Cerebellar nuclear complex (tissue), 1 donor: ENCODE measurements around the gene CCNY.

Experiments
- DNase-seq, 2 experiments: peaks; one replicate each; lab custom pipeline; 2025; lab: John Stamatoyannopoulos, UW

Gene CCNY

DNA sequence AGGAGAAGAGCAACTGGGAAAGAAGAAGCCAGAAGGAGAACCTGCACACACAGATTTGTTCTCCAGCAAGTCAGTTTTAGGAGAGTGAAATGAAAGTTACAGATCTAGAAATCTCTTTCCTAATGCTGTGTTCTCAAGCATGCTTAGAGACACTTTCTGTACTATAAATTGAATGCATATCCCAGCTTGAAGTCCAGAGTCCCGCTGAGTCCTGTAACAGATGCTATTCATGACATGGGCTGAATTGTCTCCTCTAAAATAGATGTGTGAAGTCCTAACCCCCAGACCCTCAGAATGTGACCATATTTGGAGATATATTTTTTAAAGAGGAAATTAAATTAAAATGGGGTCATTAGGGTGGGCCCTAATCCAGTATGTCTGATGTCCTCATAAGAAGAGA, 222.0 kb downstream of the CCNY start:
- DNase-seq: no peak

DNA sequence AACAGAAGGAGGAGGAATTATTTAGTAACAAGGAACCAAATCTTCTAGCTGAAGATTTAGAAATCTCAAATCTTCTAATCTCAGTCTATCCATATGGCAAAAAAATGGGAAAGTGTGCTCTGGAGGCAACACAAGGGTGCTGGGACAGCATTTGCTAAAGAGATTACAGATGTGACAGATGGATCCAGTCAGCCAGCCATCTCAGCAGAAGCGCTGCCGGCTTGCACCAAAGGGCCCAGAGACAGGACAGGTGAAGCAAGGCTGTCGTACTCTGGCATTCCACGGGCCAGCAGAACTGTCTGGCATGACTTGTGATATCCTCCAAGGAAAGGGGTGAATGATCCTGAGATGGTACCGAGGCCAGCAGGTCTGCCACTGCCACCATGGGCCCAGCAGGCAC, 223.1 kb downstream of the CCNY start:
- no peak for DNase-seq

DNA sequence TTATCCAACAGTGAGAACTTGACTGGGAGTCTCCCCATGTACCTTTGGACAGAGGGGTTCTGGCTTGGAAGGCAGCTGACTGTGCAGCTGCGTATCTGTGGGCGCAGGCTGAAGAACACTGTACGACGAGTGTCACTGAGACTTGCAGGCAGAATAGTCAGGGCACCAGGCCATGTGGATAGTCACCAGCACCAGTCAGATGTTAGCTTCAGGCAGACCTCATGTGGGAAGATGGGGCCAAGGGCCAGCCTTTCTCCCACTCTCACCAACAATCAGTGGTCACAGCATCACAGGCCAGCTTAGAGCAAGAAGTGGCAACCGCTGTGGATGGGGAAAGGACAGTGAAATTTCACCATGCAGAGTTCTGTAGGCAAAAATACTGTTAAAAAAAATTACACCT, 225.4 kb downstream of the CCNY start:
- no peak for DNase-seq

DNA sequence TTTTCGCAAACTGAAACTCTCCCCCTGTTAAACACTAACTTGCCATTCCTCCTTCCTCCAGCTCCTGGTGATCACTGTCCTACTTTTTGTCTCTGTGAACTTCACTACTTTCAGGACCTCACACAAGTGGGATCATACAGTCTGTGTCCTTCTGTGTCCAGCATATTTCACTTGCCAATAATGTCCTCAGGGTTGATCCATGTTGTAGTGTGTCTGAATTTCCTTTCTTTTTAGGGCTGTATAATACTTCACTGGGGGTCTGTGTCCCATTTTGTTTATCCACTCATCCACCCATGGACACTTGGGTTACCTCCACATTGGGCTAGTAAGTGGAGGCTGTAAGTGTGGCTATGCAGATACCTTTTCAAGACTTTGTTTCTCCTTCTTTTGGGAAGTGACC, 226.1 kb downstream of the CCNY start:
- DNase-seq: no peak

DNA sequence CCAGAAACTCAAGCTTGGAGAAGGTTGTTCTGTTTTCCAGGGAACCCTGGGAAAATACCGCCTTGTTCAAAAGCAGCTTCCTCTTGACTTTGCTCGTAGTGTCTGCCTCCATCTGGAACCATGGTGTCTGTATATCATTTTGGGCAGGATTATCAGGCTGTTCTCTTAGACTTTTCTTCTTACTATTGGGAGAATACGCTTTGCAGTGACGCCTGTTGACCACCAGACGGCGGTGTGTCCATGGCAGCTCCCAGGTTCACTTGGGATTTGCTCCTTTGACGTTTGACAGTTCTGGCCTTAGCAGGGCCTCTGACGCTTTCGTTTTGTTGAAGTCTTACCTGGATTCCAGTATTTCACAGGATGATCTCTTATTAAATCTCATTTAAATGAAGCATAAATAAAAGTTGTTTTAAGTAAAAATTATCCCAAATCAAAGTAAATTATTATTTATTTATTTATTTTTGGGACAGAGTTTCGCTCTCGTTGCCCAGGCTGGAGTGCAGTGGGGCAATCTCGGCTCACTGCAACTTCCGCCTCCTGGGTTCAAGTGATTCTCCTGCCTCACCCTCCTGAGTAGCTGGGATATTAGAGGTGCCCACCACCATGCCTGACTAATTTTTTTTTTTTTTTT, 227.1 kb downstream of the CCNY start:
- DNase-seq: no peak

DNA sequence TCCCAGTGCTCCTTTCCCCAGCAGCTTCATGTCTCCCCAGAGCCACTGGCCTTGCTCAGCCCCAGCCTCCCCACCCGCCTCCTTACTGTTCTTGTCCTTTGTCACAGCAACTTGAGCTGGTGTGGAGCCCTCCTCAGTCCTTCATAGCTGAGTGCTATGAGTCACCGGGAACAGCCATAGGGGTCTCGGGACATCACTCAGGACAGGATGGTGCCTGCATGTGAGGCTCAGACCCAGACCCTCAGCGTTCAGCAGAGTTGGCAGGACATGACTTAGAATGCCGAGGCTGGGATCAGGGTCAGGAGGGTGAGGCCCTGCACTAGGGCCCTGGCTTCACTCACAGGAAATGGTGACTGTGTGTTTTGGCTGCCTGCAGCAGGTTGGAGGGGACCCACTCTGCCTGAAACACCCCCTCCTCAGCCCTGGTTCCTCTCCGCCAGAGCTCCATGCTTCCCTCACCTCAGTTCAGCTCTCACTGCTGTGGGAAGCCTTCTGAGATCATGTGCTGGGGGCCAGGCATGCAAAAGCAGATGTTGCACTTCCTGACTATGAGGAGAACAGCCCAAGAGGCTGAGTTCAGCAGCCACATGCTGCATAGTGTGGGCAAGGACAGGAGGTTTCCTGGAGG, 228.1 kb downstream of the CCNY start:
- no peak for DNase-seq

DNA sequence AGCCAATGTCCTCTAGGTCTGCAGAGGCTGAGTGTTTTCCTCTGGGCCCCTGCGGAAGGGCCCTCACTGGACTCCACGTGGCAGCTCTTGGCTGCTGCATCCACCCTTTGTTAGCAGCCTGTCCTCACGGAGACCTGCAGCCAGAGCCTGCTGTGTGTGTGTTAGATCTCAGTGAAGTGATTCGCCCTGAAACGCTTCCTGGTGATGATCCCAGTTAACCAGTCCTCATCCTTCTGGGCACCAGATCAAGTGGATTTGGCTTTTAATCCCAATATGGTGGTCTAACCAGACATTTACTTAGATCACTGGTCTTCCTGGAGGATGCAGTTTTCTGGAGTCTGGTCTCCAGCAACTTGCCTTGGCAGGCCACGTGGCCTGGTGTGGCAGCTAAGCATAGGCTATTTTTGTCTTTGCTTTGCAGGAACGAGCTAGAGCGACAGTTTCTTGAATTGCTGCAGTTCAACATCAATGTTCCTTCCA, 229.3 kb downstream of the CCNY start:
- DNase-seq: no peak

DNA sequence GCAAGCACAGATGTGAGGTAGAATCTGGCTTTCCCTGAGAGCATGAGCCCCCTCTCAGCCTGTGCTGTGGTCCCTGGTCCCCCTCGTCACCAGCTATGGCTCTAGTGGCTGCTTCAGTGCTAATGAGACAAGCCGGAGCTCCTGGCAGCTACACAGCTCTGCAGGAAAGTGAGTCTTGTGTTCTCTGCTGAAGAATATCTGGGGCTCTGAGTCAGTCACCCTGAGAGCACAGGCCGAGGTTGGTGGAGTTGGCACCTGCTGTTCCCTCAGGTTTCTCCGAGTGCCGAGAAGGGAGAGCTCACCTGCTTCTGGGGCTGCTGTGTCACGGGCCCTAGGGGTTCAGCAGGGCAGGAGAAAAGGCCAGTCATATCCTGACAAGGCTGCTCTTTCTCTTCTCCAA, 231.6 kb downstream of the CCNY start:
- DNase-seq: no peak

DNA sequence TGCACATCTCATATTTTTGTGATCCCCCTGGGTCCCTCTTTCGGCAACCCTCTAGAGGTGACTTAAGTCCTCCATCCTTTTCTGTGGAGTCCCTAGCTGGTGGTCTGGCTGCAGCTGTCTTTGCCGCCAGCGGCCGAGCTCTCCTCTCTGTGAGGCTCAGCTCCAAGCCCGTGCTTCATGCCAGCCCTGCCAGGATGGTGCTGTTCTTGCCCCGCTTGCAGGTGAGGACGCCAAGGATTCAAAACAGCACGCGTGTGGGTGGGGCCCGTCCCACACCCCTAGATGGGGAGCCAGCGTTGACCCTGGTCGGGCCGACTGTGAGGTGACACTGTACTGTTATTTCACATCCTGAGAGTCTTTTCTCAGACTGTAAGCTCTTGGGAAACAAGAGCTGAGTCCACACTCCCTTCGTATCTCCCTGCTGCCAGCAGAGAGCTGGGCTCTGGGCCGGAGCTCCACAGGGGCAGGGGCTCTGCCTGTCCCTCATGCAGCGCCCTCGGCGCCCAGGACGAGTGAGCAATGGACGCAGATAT, 232.2 kb downstream of the CCNY start:
- no peak for DNase-seq

DNA sequence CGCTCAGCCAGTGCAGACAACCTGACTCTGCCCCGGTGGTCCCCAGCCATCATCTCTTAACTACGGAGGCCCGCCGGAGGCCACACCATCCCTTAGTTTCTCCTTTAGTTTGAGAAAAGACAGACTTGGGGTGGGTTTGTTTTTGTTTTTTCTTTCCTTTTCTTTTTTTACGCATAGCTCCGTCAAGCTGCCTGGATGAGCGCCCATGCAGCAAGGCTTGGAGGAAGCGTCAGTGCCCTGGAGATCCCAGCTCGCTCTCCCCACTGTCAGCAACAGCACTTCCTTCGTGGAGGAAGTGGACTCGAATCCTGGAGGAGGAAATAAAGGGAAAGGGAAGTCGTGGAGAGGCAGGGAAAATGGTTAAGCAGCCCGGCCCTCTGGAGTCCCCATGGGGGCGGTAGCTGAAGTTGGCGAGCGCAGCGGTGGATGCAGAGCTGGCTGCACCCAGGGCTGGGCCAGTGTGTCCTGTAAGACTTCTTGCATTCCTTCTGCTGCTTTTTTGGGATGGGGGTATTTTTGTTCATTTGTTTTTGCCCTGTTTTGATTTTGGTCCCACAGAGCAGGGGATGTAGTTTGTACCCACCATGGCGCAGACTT, 232.9 kb downstream of the CCNY start:
- no peak for DNase-seq

DNA sequence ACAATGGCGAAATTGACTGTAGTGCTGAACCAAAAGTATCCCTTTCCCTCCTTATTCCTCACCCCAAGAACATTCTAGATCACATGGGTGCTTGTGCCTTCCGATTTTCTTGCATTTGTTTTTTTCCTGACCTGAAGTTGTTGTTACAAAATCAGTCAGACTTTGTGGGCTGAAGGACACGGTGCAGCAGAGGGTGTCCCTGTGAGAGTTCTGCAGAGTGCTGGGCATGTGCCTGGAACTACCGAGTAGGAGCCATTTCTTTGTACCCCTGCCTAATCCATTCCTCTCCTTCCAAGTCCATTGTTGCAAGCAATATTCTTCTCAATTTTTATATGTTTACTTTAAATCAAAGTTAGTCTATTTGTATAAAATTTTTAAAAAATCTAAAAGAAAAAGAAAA, 233.5 kb downstream of the CCNY start:
- no peak for DNase-seq

DNA sequence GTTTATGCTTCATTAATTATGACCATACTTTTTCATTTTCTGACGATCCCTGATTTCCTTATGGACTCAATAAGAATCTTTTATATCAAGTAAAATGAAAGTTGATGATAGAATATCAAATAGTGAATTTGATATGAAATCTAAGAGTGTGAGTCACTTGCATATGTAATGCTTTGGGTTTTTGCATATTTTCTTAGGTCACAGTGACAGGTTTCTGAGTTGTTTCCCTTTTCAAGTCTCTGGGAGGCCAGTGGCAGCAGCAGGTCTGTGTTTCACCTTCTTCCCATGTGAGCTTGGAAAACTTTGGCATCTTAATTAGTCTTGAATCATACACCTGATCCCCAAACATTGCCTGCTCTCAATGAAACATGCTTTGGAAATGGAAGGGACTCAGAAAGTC, 234.1 kb downstream of the CCNY start:
- DNase-seq: no peak

DNA sequence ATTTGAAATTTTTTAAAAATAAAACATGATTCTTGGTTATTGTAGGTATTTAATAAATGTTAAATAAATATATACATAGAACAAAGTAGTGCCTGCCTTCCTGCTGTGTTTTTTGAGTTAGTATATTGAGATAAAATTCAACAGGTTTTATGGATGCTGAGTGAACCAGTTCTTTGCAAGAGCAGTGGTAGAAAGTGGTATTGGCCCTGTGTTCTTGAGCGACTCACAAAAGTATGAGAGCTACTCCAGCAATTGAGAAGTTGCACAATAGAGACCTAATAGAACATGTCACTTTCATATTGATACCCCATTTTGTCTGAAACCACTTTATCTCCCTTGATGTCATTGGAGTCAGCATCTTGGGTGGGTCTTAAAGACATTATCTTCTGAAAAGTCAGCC, 236.3 kb downstream of the CCNY start:
- no peak for DNase-seq

DNA sequence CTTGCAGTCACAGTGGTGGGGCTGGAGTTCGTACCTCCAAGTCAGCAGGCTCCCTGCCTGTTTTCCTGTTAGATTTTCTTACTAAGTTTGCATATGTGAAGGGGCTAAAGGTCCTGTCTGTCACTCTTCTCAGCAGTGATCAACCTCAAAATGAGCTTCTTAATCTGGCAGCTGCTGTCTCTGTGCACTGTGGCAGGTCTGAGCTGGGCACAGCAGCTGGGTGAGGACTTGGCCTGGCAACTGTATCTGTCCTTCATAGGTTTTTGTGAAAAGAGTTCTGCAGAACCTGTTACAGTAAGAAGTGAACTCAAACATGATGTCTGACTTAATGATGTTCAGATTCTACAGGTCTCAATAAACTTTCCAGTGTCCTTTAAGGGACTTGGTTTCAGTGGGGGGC, 237.5 kb downstream of the CCNY start:
- DNase-seq: no peak

DNA sequence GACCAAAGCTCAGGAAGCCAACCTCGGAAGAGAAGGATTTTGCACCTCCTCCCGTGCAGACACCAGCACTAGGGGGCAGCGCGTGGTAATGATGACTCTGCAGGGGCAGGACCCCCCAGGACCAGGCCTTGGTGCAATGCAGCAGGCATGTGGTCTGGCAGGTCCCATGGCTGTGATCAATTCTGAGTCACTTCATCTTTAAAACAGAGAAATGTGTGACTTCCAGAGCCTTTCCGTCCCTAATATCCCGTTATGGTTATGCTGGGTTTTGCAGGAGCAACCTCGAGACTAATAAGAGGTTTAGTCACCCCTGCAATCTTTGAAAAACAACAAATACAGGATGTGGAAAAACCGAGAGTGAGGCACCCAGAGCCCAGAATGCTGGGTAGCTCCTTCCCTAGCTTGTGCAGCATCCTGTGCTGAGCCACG, 238.6 kb downstream of the CCNY start:
- no peak for DNase-seq

DNA sequence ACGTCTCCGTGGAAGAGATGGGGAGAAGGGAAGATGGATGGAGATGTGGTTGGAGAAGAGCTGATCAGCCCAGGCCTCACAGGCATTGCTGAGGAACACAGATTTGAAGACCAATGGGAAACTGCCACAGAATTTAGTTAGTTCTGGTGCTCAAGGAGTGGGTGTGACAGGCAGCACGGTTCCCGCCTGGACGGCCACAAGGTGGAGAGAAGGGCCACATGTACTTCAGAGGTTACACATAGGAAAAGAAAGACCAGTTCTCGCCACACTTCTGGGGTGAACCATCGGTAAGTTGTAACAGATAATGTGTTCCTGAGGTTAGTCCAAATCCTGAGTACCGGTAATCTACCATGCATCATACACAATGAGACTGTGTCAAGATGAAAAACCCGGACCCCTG, 239.3 kb downstream of the CCNY start:
- no peak for DNase-seq

DNA sequence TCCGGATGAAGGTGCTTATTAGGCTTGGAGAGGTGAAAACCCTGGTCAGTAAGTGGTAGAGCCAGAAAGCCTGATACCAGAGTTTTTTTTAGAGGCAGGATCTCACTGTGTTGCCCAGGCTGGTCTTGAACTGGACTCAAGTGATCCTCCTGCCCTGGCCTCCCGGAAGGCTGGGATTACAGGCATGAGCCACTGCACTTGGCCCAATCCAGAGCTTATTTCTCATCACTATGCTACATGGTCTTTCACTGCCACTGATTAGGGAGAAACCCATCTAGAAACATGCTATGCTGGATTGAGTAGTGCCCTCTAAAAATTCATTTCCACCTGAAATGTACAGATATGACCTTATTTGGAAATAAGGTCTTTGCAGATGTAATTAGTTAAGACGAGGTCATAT, 240.4 kb downstream of the CCNY start:
- no peak for DNase-seq

DNA sequence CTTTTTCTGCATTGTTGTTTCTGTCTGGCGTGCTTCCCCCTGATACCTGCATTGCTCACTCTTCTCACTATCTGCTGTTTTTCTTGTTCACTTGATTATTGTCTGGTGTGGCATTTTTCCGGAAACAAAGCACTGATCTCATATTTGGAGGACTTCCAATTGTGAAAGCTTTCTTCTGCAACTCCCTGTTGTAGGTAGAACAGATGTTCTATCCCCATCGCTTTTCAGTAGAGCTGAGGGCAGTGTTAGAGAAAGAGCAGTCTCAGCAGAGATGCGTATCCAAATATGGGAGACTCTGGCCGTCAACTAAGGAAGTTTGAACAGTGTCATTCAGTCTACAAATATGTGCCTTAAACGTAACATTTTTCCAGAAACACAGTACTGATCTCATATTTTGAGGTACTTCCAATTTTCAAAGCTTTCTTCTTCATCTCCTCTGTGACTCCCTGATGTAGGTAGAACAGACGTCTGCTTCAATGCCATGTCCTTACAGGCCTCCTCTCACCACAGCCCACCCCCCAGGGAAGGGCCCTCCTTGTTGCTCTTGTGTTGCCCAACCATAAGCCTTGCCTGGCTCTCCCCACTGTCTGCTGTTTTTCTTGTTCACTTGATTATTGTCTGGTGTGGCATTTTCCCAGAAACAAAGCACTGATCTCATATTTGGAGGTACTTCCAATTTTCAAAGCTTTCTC, 241.8 kb downstream of the CCNY start:
- no peak for DNase-seq

DNA sequence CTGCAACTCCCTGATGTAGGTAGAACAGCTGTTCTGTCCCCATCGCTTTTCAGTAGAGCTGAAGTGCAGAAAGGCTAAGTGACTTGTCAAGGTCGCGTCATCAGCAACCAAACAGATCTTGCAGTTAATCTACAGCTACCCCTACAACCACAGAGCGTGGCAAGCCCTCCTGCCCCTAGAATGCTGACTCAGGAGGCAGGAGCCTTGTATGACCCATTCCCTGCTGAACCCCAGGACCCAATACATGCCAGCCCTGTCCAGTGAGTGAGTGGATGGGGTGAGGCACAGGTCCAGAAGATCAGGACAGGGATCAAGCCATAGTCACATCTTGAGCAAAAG, 242.3 kb downstream of the CCNY start:
- no peak for DNase-seq

DNA sequence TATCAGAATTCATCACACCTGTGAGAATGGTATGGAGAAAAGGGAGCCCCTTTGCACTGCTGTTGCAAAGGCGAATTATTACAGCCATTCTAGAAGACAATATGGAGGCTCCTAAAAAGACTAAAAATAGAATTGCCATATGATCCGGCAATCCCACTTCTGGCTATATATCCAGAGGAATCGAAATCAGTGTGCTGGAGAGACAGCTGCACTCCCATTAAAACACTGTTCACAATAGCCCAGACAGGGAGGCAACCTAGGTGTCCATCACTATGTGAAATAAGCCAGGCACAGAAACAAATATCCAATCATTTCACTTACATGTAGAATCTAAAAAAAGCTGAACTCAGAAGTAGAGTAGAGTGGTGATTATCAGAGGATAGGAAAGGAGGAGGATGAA, 242.8 kb downstream of the CCNY start:
- no peak for DNase-seq

DNA sequence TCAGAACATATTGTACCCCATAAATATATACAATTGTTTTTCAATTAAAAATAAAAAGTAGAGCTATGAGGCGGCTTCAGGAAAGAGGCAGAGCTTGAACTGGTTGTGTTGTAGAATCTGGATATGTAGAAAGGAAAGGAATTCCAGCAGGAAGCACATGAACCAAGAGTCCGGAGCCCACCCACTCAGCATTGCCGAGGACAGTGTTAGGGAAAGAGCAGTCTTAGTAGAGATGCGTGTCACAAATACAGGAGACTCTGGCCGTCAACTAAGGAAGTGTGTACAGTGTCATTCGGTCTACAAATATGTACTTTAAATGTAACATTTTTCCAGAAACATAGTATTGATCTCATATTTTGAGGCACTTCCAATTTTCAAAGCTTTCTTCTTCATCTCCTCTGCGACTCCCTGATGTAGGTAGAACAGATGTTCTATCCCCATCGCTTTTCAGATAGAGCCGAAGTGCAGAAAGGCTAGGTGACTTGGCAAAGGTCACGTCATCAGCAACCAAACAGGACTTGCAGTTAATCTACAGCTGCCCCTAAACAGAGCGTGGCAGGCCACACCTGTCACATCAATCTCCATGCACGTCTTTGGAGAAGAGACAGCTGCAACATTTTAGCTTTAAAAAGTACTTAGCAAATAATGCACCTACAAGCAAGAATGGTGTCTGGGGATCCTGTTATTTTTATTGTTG, 243.6 kb downstream of the CCNY start:
- no peak for DNase-seq

DNA sequence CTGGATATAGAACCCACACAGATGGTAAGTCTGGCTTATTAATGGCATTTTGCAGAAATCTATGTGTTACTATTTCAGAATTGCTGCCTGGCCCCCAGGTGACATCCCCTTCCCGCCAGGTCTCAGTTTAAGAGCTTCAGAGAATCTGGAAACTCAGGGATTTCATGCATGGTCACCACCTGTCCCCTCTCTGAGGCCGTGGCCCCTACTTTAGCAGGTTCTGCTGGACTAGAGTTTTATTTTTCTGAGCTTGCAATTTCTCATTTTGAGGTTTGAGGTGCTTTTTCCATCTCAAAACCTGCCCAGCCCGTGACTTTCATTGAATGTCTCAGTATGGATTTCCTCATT, 244.1 kb downstream of the CCNY start:
- DNase-seq: no peak
